Activated CD4-positive, CD25-positive, alpha-beta regulatory T cell (primary cell): Measurements from ENCODE around the gene COL4A4.

Source experiments
- DNase-seq, 4 experiments: peaks; one replicate each; lab custom pipeline; 2025; lab: John Stamatoyannopoulos, UW

COL4A4 gene

DNA sequence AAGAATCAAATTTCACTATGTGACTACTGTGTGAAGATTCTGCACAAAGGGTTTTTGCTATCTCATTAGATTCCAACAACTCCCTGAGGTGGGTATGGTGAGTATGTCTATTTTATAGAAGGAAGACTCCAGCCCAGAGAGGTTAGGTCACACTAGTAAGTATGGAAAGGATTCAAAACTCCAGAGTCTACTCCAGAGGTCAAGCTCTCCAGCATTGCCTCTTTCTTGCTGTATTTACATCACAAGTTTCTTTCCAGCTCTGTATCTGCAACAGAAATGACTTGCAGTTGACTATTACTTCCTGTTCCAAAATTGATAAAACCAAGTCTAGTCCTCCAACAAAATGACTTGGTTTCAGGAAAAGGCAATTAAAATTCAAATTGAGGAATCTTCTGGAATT lies 2.1 kb downstream of the COL4A4 start:
- no peak for DNase-seq

DNA sequence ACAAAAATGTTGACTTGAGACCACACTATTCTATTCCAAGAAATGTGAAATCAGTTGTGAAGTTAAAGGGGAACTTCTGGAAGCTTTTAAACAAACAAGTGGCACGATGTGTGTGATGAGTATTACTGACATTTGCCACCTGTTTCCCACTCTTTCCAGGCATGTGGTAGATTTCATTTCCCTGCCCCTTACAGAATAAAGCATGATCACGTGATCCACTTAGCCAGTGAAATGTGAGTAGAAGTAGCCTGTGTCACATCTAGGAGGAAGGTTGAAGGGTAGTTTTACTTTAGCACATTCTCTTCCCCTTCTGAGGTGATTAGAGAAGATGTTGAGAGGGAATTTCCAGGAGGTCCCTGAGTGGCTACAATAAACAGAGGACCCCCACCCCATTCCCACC lies 3.8 kb downstream of the COL4A4 start:
- no peak for DNase-seq

- no peak for DNase-seq
Observed at GRCh38 chr2:227154986-227155774, 8.8 kb downstream of the COL4A4 start.

DNA sequence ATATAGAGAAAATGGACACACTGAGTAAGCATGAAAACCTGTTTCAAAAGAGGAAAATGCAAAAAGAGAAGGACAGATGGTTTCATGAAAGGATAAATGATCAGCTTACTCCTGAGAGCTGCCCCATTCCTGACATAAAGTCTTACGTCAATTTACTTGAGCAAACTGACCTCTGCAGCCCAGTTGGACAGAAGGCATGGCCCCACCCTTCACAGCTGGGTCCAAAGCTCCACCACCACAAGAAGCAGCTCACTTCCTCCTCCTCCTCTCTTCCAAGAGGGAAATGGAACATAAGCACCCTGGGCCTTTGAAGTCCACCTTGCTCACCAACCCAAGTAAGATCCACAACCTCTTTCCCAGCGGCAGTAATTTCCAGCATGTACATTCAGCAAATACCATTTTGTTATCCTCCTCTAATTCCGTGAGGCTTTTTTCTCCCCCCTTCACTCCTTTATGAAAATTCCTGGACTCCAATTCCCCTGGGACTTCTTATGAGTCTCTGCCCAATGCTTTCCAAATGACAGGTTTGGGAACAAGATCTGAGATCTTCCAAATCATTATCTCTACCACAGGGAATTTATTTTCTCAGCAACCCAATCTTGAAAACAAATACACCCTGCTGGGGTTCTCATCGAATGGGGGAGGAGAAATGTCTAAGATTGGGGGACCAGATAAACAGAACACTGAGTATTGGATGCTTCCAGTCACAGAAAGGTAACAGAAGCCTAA lies 10.1 kb downstream of the COL4A4 start:
- no peak for DNase-seq

DNA sequence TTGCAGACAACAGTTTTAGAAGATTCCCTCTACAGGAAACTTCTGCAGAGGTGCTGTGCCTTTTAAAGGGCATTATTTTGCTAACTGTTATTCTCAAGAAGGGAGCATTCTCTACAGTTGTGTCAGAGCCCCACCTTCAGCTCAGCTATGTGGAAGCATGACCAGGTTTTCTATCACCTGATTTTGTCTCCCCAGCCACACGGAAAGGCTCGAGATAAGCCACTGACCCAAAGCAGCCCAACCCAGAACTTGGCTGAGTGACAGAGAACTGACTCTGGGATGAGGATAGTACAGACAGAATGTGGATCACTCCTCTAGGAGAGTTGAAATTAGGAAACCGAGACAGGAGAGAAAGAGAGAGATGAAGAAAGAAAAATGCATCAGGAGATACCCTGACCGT lies 10.7 kb downstream of the COL4A4 start:
- DNase-seq = no peak

- no peak for DNase-seq
Observed at GRCh38 chr2:227152093-227152766, 11.8 kb downstream of the COL4A4 start.

GRCh38 chr2:227150222-227150936 lies 13.6 kb downstream of the COL4A4 start:
- no peak for DNase-seq

DNA sequence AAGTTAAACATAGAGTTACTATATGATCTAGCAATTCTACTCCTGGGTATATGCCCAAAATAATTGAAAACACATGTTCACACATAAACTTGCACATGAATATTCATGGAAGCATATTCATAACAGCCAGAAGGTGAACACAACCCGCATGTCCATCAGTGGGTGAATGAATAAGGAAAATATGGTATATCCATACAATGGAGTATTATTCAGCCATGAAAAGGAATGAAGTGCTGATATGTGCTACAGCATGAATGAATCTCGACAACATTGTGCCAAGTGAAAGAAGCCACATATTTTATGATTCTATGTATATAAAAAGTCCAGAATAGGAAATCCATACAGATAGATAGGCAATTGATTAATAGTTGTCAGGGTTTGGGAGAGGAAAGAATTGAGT lies 15.9 kb downstream of the COL4A4 start:
- no peak for DNase-seq

GRCh38 chr2:227147023-227147422 lies 17.0 kb downstream of the COL4A4 start:
- DNase-seq = no peak

DNA sequence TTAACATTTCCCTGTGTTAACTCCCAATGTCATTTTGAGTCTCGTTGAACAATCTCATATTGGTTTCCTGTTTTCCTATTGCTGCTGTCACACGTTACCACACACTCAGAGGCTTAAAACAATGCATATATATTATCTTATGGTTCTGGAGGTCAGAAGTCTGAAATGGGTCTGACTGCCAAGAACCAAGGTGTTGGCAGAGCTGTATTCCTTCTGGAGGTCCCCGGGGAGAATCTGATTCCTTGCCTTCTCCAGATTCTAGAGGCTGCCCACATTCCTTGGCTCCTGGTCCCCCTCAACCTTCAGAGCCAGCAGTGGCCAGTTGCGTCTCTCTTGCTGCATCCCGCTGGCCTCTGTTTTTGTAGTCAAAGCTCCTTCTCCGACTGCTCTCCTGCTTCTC lies 17.5 kb downstream of the COL4A4 start:
- no peak for DNase-seq

DNA sequence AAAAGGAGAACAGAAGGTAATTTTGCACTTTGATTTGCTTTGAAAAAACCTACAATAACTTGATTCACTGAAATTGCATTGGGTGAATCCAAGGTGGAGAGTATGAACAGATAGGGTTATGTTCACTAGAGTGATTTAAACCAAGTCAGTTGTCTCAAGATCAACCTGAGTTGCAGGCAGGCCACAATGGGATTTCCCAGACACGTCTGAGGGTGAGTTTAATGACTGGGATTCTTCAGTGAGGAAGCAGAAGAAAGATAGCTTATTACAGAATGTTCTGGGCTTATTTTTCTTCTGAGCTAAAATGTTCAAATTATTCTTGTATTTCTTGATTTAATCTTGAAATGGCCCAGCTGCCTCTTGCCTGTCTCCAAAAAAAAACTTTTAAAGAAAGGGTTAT lies 20.1 kb downstream of the COL4A4 start:
- DNase-seq = no peak

DNA sequence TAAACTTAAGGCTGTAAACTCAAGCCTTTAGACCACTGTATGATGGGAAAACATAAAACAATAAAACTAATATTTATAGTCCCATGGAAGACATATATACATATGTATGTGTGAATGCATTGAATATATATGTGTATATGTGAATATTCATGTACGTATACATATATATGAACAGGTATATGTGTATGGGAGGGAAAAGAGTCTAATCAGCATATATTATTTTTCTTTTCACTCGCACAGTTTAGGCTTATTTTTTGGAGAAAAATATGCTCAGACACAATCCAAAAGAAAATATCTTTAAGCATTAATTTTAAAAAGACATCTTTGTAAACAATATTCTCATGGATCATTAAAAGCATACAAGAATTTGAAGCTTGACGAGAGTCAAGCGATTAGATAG lies 22.7 kb downstream of the COL4A4 start:
- no peak for DNase-seq

GRCh38 chr2:227134591-227134990 lies 29.4 kb downstream of the COL4A4 start:
- no peak for DNase-seq

GRCh38 chr2:227132986-227133385 lies 31.0 kb downstream of the COL4A4 start:
- no peak for DNase-seq

GRCh38 chr2:227130636-227131035 lies 33.4 kb downstream of the COL4A4 start:
- no peak for DNase-seq

GRCh38 chr2:227127201-227127600 lies 36.8 kb downstream of the COL4A4 start:
- no peak for DNase-seq

- no peak for DNase-seq
Observed at GRCh38 chr2:227125506-227125905, 38.5 kb downstream of the COL4A4 start.

DNA sequence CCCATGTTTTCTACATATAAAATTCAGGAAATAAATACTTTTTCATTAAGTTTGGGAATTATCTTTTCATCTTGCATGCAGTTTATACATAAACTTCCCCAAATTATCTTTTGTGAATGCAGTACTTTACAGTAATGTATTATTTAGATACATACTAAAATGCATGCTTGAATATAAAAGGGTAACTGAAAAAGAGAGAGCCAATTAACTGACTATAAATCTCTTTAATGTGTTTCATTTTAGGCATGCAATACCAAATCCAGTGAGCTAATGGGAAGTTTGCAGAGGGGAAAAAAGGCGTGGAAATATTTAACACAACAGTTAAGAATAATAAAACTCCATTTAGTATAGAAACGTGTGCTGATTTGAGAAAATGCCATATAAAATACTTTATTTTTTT lies 39.2 kb downstream of the COL4A4 start:
- no peak for DNase-seq

DNA sequence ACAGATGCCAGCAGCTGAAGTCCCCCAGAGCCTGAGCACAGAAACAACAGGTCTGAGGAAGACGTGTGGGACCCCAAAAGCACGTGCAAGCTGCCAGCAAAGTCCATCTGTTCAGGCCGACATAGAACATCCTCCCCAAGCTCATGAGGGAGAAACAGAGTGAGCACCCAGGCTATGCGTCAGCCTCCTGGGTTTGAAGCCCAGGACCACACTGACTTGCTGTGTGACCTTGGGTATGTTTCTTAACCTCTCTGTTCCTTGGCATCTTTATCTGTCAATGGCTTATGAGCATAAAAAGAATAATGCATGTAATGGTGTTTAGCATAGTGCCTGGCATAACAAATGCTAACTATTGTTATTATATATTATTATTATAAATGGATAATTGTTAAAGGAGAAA lies 40.3 kb downstream of the COL4A4 start:
- no peak for DNase-seq

GRCh38 chr2:227118353-227118752 lies 45.7 kb downstream of the COL4A4 start:
- DNase-seq = no peak

DNA sequence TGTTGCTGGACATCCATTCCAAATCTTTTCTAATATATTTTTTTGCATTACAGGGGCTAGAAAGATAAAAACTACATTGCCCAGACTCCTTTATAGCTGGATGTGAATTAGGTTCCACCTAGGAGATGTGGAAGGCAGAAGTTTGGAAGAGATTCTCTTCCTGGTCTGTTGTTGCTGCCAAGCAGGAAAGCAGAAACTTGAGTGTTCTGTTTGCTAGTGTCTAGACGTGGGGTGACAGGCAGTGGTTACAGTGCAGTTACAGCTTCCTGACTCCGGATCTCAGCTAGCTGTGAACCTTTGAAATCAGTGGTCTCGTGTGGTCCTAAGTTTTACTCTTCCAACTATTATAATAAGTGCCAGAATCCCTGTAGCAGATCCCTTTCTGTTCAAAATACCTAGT lies 46.2 kb downstream of the COL4A4 start:
- no peak for DNase-seq

DNA sequence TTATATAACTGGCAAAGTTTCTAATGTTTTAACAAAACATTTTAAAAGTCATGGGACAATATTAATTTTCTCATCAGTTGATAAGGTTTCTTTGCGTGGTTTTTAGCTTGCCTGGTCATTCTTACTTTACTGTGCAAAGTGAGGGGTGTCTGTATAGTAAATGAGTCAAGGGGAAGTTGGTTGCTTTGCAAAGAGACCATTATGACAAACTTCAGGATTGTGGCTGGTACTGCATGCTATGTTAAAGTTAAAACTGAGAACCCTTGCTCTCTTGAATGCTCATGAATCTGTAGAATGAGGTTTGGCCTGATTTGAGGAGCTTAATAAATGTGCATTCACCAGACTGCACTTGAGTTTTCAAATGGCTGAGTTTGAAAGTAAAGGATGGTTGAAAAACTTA lies 47.0 kb downstream of the COL4A4 start:
- DNase-seq = no peak
